Memory B cell (primary cell): ENCODE measurements around the gene DLX4.

Experiments
- ATAC-seq: fragments of 150-1000 bp; cut with Tn5 transposase; 2 replicates; pipeline ENCODE4 v1.10.0; 2021; ENCODE audit warnings: low read depth, mild to moderate bottlenecking, moderate library complexity
- DNase-seq, 2 donors: peaks; one replicate each; pipeline ENCODE4 v3.0.0; 2022; ENCODE audit warnings: low spot score in 2 of 2
- H3K27ac Mint-ChIP-seq: one replicate; pipeline ENCODE4 v1.8.0; 2022; ENCODE audit warnings: mild to moderate bottlenecking, moderate library complexity, mixed read lengths
- H3K27me3 Mint-ChIP-seq: one replicate; pipeline ENCODE4 v1.8.0; 2022; ENCODE audit warnings: mixed read lengths
- H3K36me3 Mint-ChIP-seq: one replicate; pipeline ENCODE4 v1.8.0; 2022; ENCODE audit warnings: mild to moderate bottlenecking, mixed read lengths
- H3K4me1 Mint-ChIP-seq: one replicate; pipeline ENCODE4 v1.8.0; 2022; ENCODE audit warnings: mixed read lengths
- H3K4me3 Mint-ChIP-seq: one replicate; pipeline ENCODE4 v1.8.0; 2022; ENCODE audit warnings: mild to moderate bottlenecking, moderate library complexity, mixed read lengths
- H3K9me3 Mint-ChIP-seq: one replicate; pipeline ENCODE4 v1.8.0; 2022; ENCODE audit warnings: mixed read lengths

The DLX4 gene

GRCh38 chr17:49956780-49957179 lies 12.2 kb upstream of the DLX4 start:
- no peak for ATAC-seq
- H3K27me3 Mint-ChIP-seq = peaks cover 32% of the 10 kb centered on the region
- H3K9me3 Mint-ChIP-seq = no peaks in the 10 kb centered on the region
- no peaks in the 10 kb centered on the region for H3K4me1 Mint-ChIP-seq
- no peak overlapping the region for H3K27ac Mint-ChIP-seq
- H3K36me3 Mint-ChIP-seq = no peaks in the 10 kb centered on the region
- no peak overlapping the region for H3K4me3 Mint-ChIP-seq
- no peak for DNase-seq

- Mint-ChIP-seq H3K4me3 (no peak overlapping the region), H3K9me3 (no peaks in the 10 kb centered on the region), H3K27ac (no peak overlapping the region), H3K27me3 (peaks cover 28% of the 10 kb centered on the region), H3K36me3 (no peaks in the 10 kb centered on the region), H3K4me1 (no peaks in the 10 kb centered on the region)
- no peak for ATAC-seq
- DNase-seq = no peak
Measured at GRCh38 chr17:49957350-49957749, 11.6 kb upstream of the DLX4 start.

- Mint-ChIP-seq H3K27ac (no peak overlapping the region), H3K36me3 (no peaks in the 10 kb centered on the region), H3K27me3 (peaks cover 28% of the 10 kb centered on the region), H3K9me3 (no peaks in the 10 kb centered on the region), H3K4me1 (peaks cover 6% of the 10 kb centered on the region), H3K4me3 (no peak overlapping the region)
- DNase-seq (no peak), ATAC-seq (no peak)
Measured at GRCh38 chr17:49958723-49959122, 10.3 kb upstream of the DLX4 start.

GRCh38 chr17:49959183-49959935 lies 9.6 kb upstream of the DLX4 start:
- peaks cover 1% of the 10 kb centered on the region for H3K9me3 Mint-ChIP-seq
- peaks cover 27% of the 10 kb centered on the region for H3K27me3 Mint-ChIP-seq
- ATAC-seq (no peak), DNase-seq (no peak)
- peaks cover 10% of the 10 kb centered on the region for H3K4me1 Mint-ChIP-seq
- H3K36me3 Mint-ChIP-seq = peaks cover 1% of the 10 kb centered on the region
- no peak overlapping the region for H3K4me3 Mint-ChIP-seq
- no peak overlapping the region for H3K27ac Mint-ChIP-seq

- ATAC-seq = no peak
- Mint-ChIP-seq H3K9me3 (peaks cover 1% of the 10 kb centered on the region), H3K36me3 (peaks cover 3% of the 10 kb centered on the region), H3K27me3 (peaks cover 46% of the 10 kb centered on the region), H3K4me3 (no peak overlapping the region), H3K27ac (peak overlapping the region; percentile 73), H3K4me1 (peaks cover 20% of the 10 kb centered on the region)
- DNase-seq = no peak
Measured at GRCh38 chr17:49962599-49963308, 6.2 kb upstream of the DLX4 start.

- ATAC-seq (no peak), DNase-seq (no peak)
- Mint-ChIP-seq H3K36me3 (peaks cover 3% of the 10 kb centered on the region), H3K27me3 (peaks cover 47% of the 10 kb centered on the region), H3K4me1 (peaks cover 20% of the 10 kb centered on the region), H3K9me3 (peaks cover 1% of the 10 kb centered on the region), H3K27ac (peak overlapping the region; percentile 73), H3K4me3 (no peak overlapping the region)
Measured at GRCh38 chr17:49963309-49963625, 5.7 kb upstream of the DLX4 start.

GRCh38 chr17:49963626-49964302 lies 5.2 kb upstream of the DLX4 start:
- no peak for ATAC-seq
- Mint-ChIP-seq H3K9me3 (peaks cover 1% of the 10 kb centered on the region), H3K4me1 (peaks cover 20% of the 10 kb centered on the region), H3K27me3 (peaks cover 47% of the 10 kb centered on the region), H3K27ac (peak overlapping the region; percentile 73), H3K4me3 (no peak overlapping the region), H3K36me3 (peaks cover 3% of the 10 kb centered on the region)
- DNase-seq = no peak

GRCh38 chr17:49964303-49964768 lies 4.7 kb upstream of the DLX4 start:
- no peak for DNase-seq
- peaks cover 1% of the 10 kb centered on the region for H3K9me3 Mint-ChIP-seq
- peaks cover 20% of the 10 kb centered on the region for H3K4me1 Mint-ChIP-seq
- H3K27ac Mint-ChIP-seq = peak overlapping the region; percentile 24
- ATAC-seq = no peak
- peaks cover 47% of the 10 kb centered on the region for H3K27me3 Mint-ChIP-seq
- H3K4me3 Mint-ChIP-seq = no peak overlapping the region
- H3K36me3 Mint-ChIP-seq = peaks cover 3% of the 10 kb centered on the region

GRCh38 chr17:49964769-49965523 lies 4.0 kb upstream of the DLX4 start:
- ATAC-seq (no peak), DNase-seq (peak in 1 of 2 donors; percentile 30)
- peak overlapping the region; percentile 8 for H3K4me3 Mint-ChIP-seq
- peak overlapping the region; percentile 50 for H3K27ac Mint-ChIP-seq
- H3K36me3 Mint-ChIP-seq = peaks cover 3% of the 10 kb centered on the region
- H3K9me3 Mint-ChIP-seq = peaks cover 1% of the 10 kb centered on the region
- H3K4me1 Mint-ChIP-seq = peaks cover 23% of the 10 kb centered on the region
- peaks cover 44% of the 10 kb centered on the region for H3K27me3 Mint-ChIP-seq

- Mint-ChIP-seq H3K4me1 (peaks cover 23% of the 10 kb centered on the region), H3K4me3 (no peak overlapping the region)
- no peak for ATAC-seq
Measured at GRCh38 chr17:49965524-49965909, 3.5 kb upstream of the DLX4 start.

GRCh38 chr17:49966767-49967166 lies 2.2 kb upstream of the DLX4 start:
- ATAC-seq (no peak), DNase-seq (no peak)
- Mint-ChIP-seq H3K27me3 (peaks cover 49% of the 10 kb centered on the region), H3K36me3 (peaks cover 3% of the 10 kb centered on the region), H3K9me3 (peaks cover 1% of the 10 kb centered on the region), H3K4me1 (peaks cover 28% of the 10 kb centered on the region), H3K27ac (no peak overlapping the region), H3K4me3 (no peak overlapping the region)

More at GRCh38 chr17:49965524-49965909, 3.5 kb upstream of the DLX4 start:
- peaks cover 3% of the 10 kb centered on the region for H3K36me3 Mint-ChIP-seq
- peak overlapping the region; percentile 54 for H3K27ac Mint-ChIP-seq
- peaks cover 45% of the 10 kb centered on the region for H3K27me3 Mint-ChIP-seq
- peaks cover 1% of the 10 kb centered on the region for H3K9me3 Mint-ChIP-seq
- DNase-seq = no peak

- peaks cover 28% of the 10 kb centered on the region for H3K4me1 Mint-ChIP-seq
Measured at GRCh38 chr17:49967205-49967604, 1.8 kb upstream of the DLX4 start.

GRCh38 chr17:49967621-49968404 lies 1.2 kb upstream of the DLX4 start:
- Mint-ChIP-seq H3K9me3 (peaks cover 1% of the 10 kb centered on the region), H3K4me3 (peak overlapping the region; percentile 62), H3K27me3 (peaks cover 51% of the 10 kb centered on the region), H3K4me1 (peaks cover 32% of the 10 kb centered on the region), H3K36me3 (peaks cover 3% of the 10 kb centered on the region), H3K27ac (no peak overlapping the region)
- no peak for ATAC-seq
- DNase-seq = no peak

More at GRCh38 chr17:49967205-49967604, 1.8 kb upstream of the DLX4 start:
- no peak overlapping the region for H3K4me3 Mint-ChIP-seq
- peaks cover 1% of the 10 kb centered on the region for H3K9me3 Mint-ChIP-seq
- H3K36me3 Mint-ChIP-seq = peaks cover 3% of the 10 kb centered on the region
- ATAC-seq (no peak), DNase-seq (no peak)
- H3K27me3 Mint-ChIP-seq = peaks cover 50% of the 10 kb centered on the region
- no peak overlapping the region for H3K27ac Mint-ChIP-seq
